ENCODE results near the gene CNOT4. TPM values are rescaled to one million over a fixed set of nuclear protein-coding genes. Genes with fewer than 3 reads are reported as not detected.

Gene CNOT4
- total and polyA plus RNA-seq, 4 donors, result 5.6 to 61.4 (median 11.7) TPM

GRCh38 chr7:135327458-135327857, 182.4 kb downstream of the CNOT4 start:
- Histone ChIP-seq H3K4me3 (no peak overlapping the region), H3K9me3 (ENCODE audit: control insufficient read depth in 4 of 4, insufficient read depth in 3 of 4, low read length in 3 of 4) (no peaks in the 10 kb centered on the region), H3K9ac (ENCODE audit: insufficient read depth in 1 of 2, low read length in 2 of 2) (no peak overlapping the region), H3K36me3 (ENCODE audit: control insufficient read depth in 4 of 4, insufficient read depth in 4 of 4, low read length in 4 of 4) (no peaks in the 10 kb centered on the region), H3K27ac (ENCODE audit: low read depth in 1 of 2, low read length in 1 of 2) (no peak overlapping the region), H3K27me3 (ENCODE audit: control insufficient read depth in 3 of 3, insufficient read depth in 3 of 3, low read length in 2 of 3) (peaks cover 0 to 5% (median 0%) of the 10 kb centered on the region in 3 donors), H3K4me1 (ENCODE audit: control insufficient read depth in 5 of 5, insufficient read depth in 5 of 5, low read length in 5 of 5) (no peaks in the 10 kb centered on the region)
- ATAC-seq (ENCODE audit: insufficient read depth, low FRiP score) (no peak), DNase-seq (no peak)
- WGBS, 2 donors, result 94 to 96% methylated on average over 3 of the region's 3 CpGs
- TF ChIP-seq CTCF (IDR thresholded peaks at IDR 0.05; ENCODE audit: control extremely low read depth, extremely low read depth), result no peak

- ATAC-seq (ENCODE audit: insufficient read depth, low FRiP score) (no peak), DNase-seq (peak in 2 of 3 donors; percentile 11 to 47)
- no peak overlapping the region for H3K4me3 ChIP-seq
- H3K27me3 ChIP-seq (ENCODE audit: control insufficient read depth in 3 of 3, insufficient read depth in 3 of 3, low read length in 2 of 3), result peaks cover 0 to 5% (median 0%) of the 10 kb centered on the region in 3 donors
- H3K9ac ChIP-seq (ENCODE audit: insufficient read depth in 1 of 2, low read length in 2 of 2), result no peak overlapping the region
- no peaks in the 10 kb centered on the region for H3K36me3 ChIP-seq (ENCODE audit: control insufficient read depth in 4 of 4, insufficient read depth in 4 of 4, low read length in 4 of 4)
- no peak for TF ChIP-seq CTCF (IDR thresholded peaks at IDR 0.05; ENCODE audit: control extremely low read depth, extremely low read depth)
- H3K9me3 ChIP-seq (ENCODE audit: control insufficient read depth in 4 of 4, insufficient read depth in 3 of 4, low read length in 3 of 4), result no peaks in the 10 kb centered on the region
- no peaks in the 10 kb centered on the region for H3K4me1 ChIP-seq (ENCODE audit: control insufficient read depth in 5 of 5, insufficient read depth in 5 of 5, low read length in 5 of 5)
- no peak overlapping the region for H3K27ac ChIP-seq (ENCODE audit: low read depth in 1 of 2, low read length in 1 of 2)
Observed at GRCh38 chr7:135326636-135327280, 183.1 kb downstream of the CNOT4 start.

DNA sequence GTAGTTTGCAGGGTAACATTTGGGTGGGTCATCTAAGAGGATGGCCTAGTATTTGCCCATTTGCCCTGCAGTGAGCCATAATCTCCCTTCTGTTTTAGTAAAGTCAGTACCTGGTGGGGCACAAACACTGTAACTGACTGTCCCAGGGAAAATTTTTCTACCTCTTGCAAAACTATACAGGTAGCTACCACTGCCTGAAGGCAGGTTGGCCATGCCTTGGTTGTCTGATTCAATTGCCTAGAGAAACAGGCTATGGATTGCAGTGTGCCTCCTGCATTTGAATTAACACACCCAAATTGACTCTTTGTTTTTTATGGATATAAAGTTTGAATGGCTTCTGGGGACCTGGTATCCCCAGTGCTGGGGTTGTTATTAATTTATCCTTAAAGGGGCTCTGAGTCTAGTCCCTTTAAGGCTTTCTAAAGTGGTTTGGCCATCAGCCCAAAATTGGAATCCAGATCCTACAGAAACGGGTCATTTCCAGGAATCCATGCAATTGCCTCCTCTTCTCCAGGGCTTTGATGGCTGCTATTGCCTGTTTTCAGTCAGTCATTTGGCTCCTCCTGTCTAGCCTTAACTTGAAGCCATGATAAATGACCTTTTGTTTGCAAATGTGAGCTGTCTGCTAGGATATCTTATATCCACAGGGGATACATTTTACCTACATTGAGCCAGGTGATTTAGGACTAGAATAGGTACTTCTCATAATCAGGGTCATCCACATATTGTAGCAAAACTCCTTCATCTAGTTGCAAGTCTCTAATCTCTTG, 187.1 kb downstream of the CNOT4 start:
- no peaks in the 10 kb centered on the region for H3K9me3 ChIP-seq (ENCODE audit: control insufficient read depth in 4 of 4, insufficient read depth in 3 of 4, low read length in 3 of 4)
- no peak for TF ChIP-seq CTCF (IDR thresholded peaks at IDR 0.05; ENCODE audit: control extremely low read depth, extremely low read depth)
- no peaks in the 10 kb centered on the region for H3K36me3 ChIP-seq (ENCODE audit: control insufficient read depth in 4 of 4, insufficient read depth in 4 of 4, low read length in 4 of 4)
- DNase-seq, result no peak
- 43 to 74% methylated on average over 1 of the region's 1 CpG for WGBS, 2 donors
- H3K4me3 ChIP-seq, result no peak overlapping the region
- ATAC-seq (ENCODE audit: insufficient read depth, low FRiP score), result no peak
- H3K27me3 ChIP-seq (ENCODE audit: control insufficient read depth in 3 of 3, insufficient read depth in 3 of 3, low read length in 2 of 3), result peaks cover 0 to under 1% (median 0%) of the 10 kb centered on the region in 3 donors
- H3K27ac ChIP-seq (ENCODE audit: low read depth in 1 of 2, low read length in 1 of 2), result no peak overlapping the region
- H3K9ac ChIP-seq (ENCODE audit: insufficient read depth in 1 of 2, low read length in 2 of 2), result no peak overlapping the region
- H3K4me1 ChIP-seq (ENCODE audit: control insufficient read depth in 5 of 5, insufficient read depth in 5 of 5, low read length in 5 of 5), result peaks cover 0 to 6% (median 4%) of the 10 kb centered on the region in 5 donors
